GM19351 (cell line): ENCODE results near the gene IL1B.
A peak's percentile ranks its signal among the peaks of the same experiment; 100 is the strongest.
"Not testable (repeated sequence)": the region's sequence is repeated elsewhere in the genome, so short reads cannot be mapped to it uniquely, and the experiment has no call there.

ENCODE experiments used
- ATAC-seq: cut with Tn5 transposase; IDR thresholded peaks from one replicate; pipeline ENCODE4 v1.9.1; 2021; ENCODE audit warnings: mild to moderate bottlenecking, moderate library complexity; ENCODE audit not compliant: unreplicated experiment

IL1B gene

DNA sequence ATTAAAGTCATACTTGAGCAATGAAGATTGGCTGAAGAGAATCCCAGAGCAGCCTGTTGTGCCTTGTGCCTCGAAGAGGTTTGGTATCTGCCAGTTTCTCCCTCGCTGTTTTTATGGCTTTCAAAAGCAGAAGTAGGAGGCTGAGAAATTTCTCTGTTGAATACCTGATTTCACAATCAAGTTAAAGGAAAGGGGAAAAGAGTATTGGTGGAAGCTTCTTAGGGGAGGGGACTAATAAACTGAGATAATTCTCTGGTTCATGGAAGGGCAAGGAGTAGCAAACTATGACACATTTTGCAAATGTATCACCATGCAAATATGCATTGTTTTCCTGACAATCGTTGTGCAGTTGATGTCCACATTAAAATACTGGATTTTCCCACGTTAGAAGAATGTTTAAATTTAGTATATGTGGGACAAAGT lies at the start of gene IL1B:
Gene IL1B (minus strand): TSS at position 85 of the 423 bp plus-strand sequence. CDS start 550 bp downstream, outside the sequence.
- ATAC-seq: no peak

DNA sequence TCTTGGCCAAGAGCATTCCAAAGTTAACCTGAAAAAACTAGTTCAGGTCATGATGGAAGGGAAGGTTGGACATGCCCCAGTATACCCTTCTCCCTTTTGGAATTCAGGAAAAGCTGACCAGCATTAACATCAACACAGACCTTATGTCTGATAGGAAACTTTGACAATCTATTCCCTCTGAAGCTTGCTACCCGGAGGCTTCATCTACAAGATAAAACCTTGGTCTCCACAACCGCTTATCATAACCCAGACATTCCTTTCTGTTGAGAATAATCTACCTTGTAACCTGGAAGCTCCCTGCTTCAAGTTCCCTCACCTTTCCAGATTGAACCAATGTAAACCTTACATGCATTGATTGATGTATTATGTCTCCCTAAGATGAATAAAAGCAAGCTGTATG lies 49.7 kb upstream of the IL1B start:
- ATAC-seq: no peak

DNA sequence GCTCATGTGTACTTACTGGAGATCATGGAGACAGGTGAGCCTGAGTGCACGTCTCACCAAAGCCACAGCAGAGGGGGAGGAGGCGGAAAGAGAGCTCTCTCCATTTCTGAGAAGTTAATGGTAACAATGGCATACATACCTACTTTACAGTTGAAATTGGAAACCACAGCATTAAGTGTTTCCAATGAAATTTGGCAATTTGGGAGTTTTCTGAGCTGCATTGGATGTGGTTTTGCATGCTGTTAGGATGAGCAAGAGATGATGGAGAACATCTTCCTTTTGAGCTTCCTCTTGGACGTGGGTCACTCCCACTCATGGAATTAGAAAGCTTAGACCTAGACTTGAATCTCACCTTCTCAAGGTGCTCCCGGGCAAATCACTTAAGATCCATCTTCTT lies 48.9 kb upstream of the IL1B start:
- no peak for ATAC-seq

DNA sequence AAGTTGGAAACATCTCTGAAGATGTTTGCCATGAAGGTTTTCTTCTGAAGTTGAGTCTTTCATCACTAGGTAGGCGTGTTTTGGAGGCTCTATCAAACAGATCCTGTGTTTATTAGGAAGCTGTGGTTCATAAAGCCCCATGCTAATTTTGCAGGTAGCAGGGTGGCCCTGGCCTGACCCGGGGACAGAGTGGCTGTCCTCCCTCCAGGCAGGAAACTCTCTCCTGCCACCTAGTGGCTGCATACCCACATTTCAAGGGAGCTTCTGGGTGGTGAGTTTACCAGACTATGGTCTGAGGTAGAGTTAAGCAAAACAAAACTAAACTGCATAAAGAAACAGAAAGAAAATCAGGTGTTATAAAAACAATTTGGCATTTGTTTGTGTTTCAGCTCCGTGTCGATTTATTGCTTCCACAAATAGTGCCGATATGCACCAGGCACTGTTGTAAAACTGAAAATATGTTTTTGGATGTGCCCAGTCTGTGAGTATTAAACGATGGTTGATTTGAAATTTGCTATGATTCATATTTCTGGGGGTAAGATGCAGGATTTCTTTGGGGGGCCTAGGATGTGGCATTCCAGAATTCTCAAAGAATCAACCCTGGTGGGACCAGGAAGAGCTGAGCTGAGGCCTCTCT lies 48.4 kb upstream of the IL1B start:
- peak; percentile 52 for ATAC-seq

DNA sequence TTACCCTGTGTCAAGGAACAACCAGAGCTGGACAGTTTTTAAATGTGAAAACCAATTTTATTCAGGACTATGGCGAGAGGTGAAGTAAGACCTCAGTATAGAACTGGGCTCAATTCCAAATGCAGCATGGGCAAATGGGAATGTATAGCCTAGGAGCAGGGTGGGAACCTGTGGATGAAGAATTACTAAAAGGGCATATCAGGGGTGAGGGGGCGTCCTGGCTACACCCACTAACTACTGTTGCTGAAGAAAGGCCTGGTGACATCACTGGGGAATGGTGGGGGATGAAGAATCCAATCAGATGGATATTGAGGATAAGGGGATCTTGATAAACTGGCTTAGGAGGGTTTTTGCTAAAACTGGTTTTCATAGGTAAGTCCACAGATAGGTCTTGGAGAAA lies 47.1 kb upstream of the IL1B start:
- ATAC-seq: no peak

DNA sequence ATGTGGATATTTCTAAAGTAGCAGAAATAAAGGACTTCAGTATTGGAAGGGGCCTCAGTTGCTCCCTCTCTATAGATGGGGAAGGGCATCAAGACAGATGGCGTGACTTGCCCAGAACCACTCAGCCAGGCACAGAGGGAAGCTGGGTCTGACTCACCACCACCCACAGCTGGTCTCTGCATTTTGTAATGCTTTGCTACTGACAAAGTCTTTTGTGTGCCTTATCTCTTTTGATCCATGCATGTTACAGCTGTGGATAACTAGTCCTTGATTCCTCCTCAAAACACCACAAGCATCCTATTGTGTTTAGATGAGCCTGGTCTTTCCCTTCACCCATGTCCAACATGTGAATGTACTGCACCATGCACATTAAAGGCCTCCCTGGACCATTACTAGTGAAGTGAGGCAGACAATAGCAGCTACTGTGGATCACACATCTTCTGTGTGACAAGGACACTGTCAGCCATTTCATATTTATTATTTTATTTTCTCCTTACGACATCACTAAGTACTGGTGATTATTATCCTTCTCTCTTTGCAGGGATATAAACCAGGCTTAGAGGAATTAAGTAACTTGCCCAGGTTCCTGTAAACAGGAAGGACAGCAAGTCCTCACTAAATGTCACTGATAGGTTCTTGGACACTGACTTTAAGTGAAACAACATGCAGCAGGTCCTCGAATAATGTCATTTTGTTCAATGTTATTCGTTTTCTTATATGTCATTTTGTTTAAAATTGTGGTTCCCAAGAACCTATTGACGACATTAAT lies 44.8 kb upstream of the IL1B start:
- ATAC-seq: peak; percentile 84

DNA sequence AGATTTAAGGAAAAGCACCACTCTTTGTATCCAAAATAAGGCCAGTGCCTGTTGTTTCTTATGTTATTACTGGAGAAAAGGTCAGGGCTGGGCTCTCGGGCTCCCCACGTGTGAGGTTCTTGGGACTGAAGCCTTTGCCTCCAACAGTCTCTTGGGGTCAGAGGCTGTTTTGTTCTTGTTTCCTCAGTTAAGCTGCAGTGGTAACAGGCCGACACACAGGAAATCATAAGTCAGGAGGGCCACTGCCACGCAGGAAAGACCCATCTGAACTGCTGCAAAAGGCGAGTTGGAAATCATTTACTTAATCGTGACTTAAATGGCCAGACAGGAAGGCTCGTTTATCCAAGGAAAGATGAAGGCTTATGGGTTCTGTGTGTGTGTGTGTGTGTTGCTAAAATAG lies 44.1 kb upstream of the IL1B start:
- ATAC-seq: no peak

DNA sequence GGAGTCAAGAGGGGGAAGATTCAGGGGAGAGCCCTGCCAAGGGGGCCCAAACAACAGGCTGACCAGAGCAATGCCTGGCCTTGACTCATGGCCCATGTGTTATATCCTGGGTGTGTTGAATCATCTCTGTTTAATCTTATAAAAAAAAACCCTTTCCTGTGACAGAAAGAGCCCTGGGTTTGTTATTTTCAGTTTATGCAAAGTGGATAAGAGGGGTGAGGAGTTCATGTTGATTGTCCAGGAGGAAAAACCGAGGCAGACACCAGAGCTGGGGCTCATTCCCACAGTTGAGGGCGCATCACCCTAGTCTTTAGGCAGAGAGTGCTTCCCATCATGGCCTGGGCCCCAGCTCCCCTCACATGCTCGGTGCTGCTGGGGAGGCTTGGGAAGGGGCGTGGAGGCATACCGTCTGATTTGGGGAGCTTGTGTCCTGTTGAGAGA lies 43.5 kb upstream of the IL1B start:
- no peak for ATAC-seq

DNA sequence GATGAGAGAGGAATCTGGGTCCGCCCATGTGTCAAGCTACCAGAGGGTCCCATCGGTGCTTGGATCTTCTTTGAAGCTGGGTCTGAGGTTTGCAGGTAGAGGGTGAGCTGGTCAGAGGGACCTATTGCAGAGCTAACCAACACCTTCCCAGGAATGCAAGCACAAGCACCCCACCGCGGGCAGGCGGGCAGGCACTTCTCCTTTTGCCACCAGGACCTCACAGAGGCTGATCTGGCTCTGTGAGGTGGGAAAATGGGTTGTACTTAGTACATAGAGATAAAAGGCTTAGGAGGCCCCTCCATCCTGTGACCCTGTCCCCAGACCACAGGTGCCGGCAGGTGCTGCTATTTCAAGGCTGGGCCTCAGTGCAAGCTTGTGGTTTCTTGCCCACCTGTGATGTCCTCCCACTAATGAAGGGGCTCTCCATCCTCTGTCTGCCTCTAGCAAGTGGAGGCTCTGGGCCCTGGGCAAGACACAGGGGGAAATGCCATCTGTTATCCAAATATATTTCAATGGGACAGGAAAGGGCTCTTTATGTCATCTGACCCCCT lies 43.0 kb upstream of the IL1B start:
- ATAC-seq: no peak

DNA sequence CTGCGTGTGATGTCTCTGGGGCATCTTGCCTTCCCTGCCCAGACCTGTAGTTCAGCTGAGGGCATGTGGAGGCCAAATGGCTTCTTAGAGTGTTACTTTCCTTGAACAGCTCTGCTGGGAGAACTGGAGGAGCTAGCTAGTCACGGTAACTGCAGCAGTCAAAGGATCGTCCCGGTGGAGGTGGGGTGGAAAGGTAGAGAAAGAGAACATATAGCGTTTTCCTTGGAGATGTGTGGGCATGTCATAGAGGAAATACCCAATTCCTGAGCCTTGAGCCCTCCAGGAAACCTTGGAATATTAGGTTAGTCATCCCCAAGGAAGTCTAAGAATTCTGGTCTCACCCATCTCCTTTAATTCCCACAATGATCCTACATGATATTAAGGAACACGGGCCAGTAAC lies 40.8 kb upstream of the IL1B start:
- no peak for ATAC-seq

DNA sequence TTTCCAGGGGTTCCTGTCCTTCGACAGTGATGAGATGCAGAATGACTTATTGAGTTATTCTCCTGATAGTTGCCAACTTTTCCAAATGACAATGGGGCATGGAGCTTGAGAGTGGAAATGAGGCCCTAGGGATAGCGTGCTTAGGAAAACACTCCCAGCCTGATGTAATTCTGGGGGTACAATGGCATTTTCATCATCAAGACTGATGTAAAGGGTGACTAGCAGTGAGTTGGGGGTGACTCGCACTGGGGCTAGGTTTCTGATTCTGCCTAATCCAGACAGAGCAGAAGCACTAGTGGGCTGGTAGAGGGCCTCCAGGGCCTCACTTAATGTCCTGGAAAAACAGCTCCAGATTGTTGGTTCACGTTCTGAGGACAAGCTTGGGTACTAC lies 40.4 kb upstream of the IL1B start:
- ATAC-seq: no peak

DNA sequence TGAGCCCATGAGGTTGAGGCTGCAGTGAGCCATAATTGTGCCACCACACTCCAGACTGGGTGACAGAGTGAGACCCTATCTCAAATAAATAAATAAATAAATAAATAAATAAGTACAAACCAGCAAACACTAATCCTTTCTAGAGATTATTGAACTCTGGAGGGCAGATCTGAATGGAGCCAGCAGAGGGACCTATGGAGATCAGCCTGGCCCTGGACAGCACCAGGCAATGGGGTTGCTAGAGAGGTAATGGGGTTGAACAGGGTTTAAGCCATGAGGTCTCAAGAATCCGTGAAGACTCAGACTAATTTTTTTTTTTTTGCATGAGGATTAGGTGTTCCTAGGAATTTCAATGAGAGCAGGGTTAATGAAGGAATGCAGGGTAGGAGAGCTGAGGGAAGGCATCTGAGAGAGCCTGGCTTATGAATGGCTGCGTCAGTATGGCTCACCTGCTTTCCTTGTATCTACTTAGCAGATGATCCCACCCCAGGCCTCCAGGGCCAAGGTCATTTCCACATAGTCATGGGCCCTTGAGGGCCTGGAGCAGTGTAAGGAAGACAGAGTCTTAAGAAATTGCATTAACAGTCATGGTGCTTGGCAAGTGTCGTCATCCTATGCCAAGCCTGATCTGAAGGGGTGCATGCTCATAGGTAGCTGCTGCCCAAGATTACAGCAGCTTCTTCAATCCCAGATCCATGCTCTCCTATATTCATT lies 39.8 kb upstream of the IL1B start:
- ATAC-seq: no peak

DNA sequence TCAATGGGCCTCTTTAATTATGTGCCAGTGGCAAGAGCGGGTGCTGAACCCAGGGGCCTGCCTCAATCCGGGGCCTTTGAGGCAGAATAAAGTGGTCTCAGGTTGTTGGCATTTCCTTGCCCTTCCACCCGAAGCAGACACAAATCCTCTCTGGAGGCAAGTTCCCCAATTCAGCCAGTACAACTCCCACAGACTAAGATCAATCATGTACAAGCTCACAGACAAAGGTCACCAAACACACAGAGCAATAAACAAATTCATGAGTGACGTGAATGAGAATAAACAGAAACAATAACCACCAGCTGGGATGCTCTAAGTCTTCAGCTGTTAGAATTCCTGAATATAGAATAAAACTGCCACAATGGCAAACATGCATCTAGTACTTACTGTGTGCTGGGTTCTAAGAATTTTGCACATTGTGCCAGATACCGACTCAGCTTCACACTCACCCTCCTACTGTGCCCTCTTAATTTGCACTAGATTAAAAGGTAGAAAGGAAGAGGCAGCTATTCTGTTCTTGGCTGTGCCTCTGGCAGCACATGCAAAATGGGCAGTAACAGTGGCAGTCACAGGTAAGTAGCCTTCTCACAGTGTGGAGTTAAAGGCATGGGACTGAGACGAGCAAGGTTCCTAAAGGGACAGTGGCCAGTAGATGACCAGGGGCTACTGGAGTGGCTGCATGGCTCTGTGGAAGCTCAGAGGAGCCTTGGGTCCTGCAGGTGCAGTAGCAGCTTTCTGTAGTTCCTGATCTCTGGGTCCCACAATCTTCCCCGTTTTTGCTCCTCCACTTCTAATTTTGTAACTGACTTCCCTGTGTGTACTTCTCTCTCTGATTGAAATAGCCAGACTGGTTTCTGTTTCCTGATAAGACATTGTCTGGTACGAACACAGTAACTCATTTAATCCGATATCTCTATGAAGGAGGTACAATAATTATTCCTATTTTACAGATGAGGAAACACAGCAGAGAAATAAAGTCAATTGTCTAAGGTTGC lies 34.6 kb upstream of the IL1B start:
- ATAC-seq: no peak

DNA sequence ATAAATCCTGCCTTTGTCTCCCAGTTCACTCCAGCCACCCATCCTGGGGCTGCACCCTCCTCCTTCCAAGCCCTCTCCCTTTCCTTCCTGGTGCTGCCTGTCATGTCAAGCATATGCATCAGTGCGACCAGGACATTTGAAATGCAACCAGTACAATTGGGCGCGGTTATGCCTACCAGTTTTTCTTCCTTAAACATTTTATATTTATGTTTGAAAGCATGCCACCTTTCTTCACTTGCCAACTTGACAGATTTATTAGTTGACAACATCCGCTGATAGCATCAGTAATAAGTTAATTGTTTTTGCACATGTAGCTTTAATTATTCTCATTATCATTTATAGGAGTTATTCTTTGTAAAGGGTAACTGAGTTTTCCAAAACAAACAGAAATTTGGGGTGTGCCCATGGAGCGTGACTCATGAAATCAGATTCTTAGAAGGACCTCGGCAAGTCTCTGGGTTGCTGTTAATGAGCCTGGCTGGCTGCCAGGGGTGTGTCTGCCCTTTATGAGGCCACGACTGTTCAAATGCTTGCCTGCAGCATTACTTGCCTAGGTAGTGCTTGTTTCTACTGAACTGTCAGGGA lies 32.8 kb upstream of the IL1B start:
- ATAC-seq: no peak

DNA sequence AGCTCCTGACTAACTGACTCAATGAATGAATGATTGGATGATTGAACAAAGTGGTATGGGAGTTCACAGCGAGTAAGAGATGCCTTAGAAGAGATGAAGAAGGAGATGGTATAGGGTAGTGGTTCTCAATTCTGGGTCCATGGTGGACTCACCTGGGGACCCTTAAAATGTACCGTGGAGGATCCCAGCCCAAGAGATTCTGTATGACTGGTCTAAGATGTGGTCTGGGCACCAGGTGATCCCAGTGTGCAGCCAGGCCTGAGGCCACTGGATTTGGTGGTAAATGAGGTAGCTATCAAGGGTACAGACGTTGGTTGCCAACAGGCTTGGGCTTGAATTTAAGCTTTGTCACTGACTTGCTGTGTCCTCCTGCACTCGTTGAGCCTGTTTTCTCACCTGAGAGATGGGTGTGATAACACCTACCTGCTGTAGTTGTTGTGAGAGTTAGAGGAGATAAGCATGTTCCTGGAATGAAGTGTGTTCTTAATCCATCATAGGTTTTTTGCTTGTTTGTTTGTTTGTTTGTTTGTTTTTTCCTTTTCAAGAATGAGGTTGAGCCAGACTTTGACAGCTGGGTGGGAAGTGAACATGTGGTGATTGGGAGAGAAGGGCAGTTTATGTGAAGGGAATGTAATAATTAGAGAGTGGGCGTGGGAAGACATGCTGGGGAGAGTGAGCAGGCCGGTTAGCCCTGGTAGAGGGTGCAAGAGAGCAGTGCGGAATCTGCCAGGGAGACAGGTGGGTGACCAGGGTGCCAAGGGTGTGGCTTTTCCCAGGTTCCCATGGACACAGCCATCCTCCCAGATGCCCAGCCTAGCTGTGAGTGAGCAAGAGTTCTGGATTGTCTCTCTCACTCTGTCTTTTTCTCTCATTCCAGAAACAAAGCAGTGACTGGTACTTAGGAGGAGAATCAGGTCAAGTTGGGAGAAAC lies 31.4 kb upstream of the IL1B start:
- ATAC-seq: no peak

DNA sequence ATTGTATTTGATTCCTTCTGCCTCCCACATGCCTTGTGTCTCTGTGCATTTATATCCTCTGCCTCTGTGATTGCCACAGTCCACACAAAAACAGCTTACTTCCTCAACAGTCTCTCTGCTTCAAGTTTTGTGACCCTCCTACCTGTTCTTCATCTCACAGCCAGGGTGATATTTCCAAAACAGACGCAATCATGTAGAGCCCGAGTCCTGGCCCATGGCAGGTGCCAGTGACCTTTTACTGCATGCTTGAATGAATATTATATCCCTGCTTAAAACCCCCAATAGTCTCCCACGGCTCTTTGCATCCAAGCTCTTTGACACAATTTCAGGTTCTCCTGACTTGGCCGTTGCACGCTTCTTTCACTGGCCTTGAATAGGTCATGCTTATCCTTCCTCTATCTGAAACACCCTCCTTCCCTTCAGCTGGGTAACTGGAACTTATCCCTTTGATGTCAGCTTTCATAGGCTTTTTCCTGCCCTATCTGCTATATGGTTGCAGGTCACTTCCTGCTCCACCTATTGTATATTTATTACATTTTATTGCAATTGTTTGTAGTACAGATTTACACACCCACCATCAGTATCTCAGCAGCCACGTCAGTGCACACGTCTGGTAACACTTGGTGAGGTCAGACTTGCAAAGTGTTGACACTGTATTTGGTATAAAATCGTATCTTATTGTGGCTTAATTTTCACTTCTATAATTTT lies 29.7 kb upstream of the IL1B start:
- ATAC-seq: no peak

DNA sequence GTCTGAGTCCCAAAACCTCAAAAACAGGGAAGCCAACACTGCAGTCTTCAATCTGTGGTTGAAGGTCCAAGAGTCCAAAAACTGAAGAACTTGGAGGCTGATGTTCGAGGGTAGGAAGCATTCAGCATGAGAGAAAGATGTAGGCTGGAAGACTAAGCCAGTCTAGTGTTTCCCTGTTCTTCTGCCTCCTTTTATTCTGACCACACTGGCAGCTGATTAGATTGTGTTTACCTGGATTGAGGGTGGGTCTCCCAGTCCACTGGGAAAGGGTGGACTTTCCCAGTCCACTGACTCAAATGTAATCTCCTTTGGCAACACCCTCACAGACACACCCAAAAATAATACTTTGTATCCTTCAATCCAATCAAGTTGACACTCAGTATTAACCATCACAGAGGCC lies 27.5 kb upstream of the IL1B start:
- ATAC-seq: no peak

DNA sequence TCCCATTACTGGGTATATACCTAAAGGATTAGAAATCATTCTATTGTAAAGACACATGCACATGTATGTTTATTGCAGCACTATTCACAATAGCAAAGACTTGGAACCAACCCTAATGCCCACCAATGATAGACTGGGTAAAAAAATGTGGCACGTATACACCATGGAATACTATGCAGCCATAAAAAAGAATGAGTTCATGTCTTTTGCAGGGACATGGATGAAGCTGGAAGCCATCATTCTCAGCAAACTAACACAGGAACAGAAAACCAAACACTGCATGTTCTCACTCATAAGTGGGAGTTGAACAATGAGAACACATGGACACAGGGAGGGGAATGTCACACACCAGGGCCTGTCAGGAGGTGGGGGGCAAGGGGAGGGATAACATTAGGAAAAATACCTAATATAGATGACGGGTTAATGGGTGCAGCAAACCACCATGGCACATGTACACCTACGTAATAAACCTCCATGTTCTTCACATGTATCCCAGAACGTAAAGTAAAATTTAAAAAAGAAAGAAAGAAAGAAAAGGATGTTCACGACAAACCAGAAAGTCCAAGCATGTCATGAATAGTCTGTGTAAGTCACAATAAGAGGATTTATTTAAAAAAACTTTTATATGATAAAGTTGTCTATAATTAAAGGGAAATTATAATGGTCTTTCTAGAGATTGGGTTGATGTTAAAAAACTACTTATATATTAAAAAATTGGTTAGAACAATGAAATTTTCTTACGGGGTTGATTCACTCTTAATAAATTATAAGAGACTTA lies 23.0 kb upstream of the IL1B start:
- ATAC-seq: not testable (repeated sequence)
